ENCODE data around the gene HOXB6. TPM values are rescaled to one million over a fixed set of nuclear protein-coding genes. Genes with fewer than 3 reads are reported as not detected.

HOXB6 gene
- total RNA-seq, 4 donors from 2014 or later = 0.54 to 4.2 (median 1.3) TPM

DNA sequence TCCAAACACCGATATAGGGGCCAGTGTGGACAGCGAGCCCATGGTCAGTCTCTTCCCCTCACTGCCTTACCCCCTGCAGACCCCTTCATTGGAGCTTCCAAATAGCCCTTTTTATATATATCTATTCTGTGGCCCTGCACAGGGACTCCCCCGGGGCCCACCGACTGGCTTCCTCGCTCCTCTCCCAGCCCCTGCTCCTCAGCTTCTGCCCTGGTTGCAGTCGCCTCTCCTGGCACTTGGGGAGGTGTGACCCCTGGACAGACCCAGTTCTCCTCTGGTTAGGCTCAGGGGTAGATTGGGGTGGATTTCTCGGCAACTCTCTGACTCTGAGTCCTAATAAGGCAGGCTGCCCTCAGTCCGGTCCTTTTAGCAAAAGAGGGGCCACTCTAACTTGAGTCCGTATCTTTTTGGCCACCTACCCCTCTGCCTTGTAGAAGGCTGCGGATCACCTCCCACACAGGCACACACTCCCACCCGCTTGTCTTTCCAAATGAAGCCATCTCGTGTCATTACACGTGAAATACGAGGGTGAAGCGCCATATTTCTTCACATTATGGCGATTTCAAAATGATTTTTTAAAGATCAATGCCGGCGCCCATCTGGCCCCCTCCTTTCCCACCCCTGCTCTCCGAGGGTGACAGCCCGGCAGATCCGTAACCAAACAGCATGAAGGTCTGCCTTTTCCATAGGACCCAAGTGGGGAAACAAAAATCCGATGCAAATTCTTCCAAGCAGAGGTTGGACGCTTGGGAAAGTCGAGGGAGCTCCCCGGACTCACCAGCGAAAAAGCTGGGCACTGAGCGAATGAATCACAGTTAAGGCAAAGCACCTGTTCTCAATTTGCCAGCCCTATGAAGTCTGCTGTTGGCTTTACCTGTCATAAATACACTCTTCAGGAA lies 23.1 kb upstream of the HOXB6 start:
- H3K9me3 ChIP-seq = no peaks in the 10 kb centered on the region
- H3K27ac ChIP-seq = no peak overlapping the region
- WGBS, 2 donors = 15 to 20% methylated on average over 27 of the region's 27 CpGs
- no peak overlapping the region for H3K4me3 ChIP-seq (replicated peaks in 1 of 3)
- TF ChIP-seq CTCF (IDR thresholded peaks at IDR 0.05) (no peak), POLR2A (IDR thresholded peaks at IDR 0.05) (no peak)
- DNase-seq = no peak
- H3K4me1 ChIP-seq = peaks cover 10 to 20% of the 10 kb centered on the region in 2 donors
- no peaks in the 10 kb centered on the region for H3K36me3 ChIP-seq
- peaks cover 72% of the 10 kb centered on the region for H3K27me3 ChIP-seq
- intact Hi-C loops (cut with DNase I) = no loop called here

DNA sequence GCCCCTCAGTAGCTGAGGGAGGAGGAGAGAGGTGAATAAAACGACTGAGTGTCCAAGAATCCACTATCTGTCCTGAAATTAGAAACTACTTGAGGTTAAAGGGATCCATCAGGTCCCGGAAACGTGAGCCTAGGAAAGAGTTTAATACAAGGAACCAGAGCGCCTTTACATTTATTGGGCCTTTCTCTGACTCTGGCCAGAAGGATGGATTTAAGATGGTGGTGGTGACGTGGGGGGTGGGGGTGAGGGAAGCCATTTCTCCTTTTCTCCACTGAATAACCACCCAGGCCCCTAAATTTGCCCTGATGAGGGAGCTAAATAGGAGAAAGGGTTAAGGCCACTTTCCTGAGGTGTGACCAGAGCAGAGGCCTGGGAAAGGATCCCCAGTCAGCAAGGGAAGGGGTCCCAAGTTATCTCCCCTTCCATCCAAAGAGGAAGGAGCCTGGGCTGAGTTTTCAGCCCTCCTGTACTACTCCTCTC lies 22.4 kb upstream of the HOXB6 start:
- intact Hi-C loops (cut with DNase I) = no loop called here

GRCh38 chr17:48626245-48627117 lies 21.7 kb upstream of the HOXB6 start, which contains the start of gene HOXB9:
HOXB9 (minus strand) TSS chr17:48626358; CDS start chr17:48626269, 89 bp downstream.
- intact Hi-C loops (cut with DNase I) = no loop called here

More for the DNA sequence above, 22.4 kb upstream of the HOXB6 start:
- Histone ChIP-seq H3K27me3 (peaks cover 71% of the 10 kb centered on the region), H3K4me3 (replicated peaks in 1 of 3) (no peak overlapping the region), H3K4me1 (peaks cover 10 to 20% of the 10 kb centered on the region in 2 donors), H3K36me3 (no peaks in the 10 kb centered on the region), H3K9me3 (no peaks in the 10 kb centered on the region), H3K27ac (no peak overlapping the region)
- WGBS, 2 donors = 11 to 21% methylated on average over 5 of the region's 5 CpGs
- no peak for DNase-seq
- no peak for TF ChIP-seq CTCF (IDR thresholded peaks at IDR 0.05)
- no peak for TF ChIP-seq POLR2A (IDR thresholded peaks at IDR 0.05)

DNA sequence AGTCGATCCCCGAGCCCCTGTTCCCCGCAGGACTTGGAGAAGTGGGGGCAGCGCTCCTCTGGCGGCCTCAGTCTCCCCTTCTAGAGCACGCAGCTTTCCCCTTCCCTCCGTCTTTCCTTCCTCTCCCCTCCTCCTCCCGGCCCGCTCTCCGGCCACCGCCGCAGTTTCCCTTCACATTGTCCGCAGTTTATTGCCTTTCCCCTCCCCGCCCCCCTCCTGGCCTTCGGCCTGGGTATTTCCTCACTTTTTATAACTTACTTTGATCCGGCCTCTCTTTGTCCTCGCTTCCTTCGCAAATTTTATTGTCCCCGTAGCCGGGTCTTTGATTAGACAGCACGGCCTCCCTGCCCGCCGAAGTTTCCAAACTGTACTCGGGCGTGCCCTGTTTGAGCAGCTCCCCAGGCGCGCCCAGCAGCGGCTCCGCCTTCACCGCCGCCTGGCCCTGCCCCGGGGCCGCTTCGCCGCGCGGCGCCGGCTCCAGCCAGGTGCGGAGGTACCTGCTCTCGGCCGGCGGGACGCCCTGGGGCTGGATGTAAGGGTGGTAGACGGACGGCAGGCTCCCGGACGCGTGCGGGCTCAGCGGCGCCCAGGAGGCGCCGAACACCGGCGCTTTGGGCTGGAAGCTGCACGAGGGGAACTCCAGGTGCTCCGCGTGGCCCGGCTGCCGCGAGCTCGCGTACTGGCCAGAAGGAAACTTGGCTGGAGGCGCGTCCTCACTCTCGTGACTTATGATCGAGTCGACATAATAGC lies 20.9 kb upstream of the HOXB6 start:
- no peak overlapping the region for H3K27ac ChIP-seq
- no peaks in the 10 kb centered on the region for H3K36me3 ChIP-seq
- intact Hi-C loops (cut with DNase I) = no loop called here
- DNase-seq = peak; percentile 23 to 26
- WGBS, 2 donors = 0 to 1% methylated on average over 27 to 28 of the region's 69 CpGs
- peaks cover 10 to 20% of the 10 kb centered on the region in 2 donors for H3K4me1 ChIP-seq
- TF ChIP-seq CTCF (IDR thresholded peaks at IDR 0.05) = no peak
- no peak for TF ChIP-seq POLR2A (IDR thresholded peaks at IDR 0.05)
- peak overlapping the region in 1 of 3 donors; percentile 10 for H3K4me3 ChIP-seq (replicated peaks in 1 of 3)
- H3K9me3 ChIP-seq = no peaks in the 10 kb centered on the region
- peaks cover 78% of the 10 kb centered on the region for H3K27me3 ChIP-seq

More at GRCh38 chr17:48626245-48627117, 21.7 kb upstream of the HOXB6 start, which contains the start of gene HOXB9:
- H3K9me3 ChIP-seq = no peaks in the 10 kb centered on the region
- H3K27ac ChIP-seq = no peak within 1 kb of the TSS
- 2 to 3% methylated on average over 10 to 27 of the region's 50 CpGs for WGBS, 2 donors
- peaks cover 74% of the 10 kb centered on the region for H3K27me3 ChIP-seq
- no peak for DNase-seq
- H3K4me3 ChIP-seq (replicated peaks in 1 of 3) = peak within 1 kb of the TSS in 1 of 3 donors; percentile 10
- H3K36me3 ChIP-seq = no peaks in the 10 kb centered on the region
- H3K4me1 ChIP-seq = peaks cover 10 to 20% of the 10 kb centered on the region in 2 donors
- TF ChIP-seq POLR2A (IDR thresholded peaks at IDR 0.05) (no peak), CTCF (IDR thresholded peaks at IDR 0.05) (no peak)

All from thyroid gland (tissue), 4 donors.